ENCODE measurements around the gene ARPC5L. TPM values are rescaled to one million over a fixed set of nuclear protein-coding genes. Genes with fewer than 3 reads are reported as not detected.

Gene ARPC5L
- total and polyA plus RNA-seq, 2 of the 13 experiments (the other 11 are each of a cell fraction or from before 2014, with no cell fraction given) = 29.9 to 33.8 TPM

DNA sequence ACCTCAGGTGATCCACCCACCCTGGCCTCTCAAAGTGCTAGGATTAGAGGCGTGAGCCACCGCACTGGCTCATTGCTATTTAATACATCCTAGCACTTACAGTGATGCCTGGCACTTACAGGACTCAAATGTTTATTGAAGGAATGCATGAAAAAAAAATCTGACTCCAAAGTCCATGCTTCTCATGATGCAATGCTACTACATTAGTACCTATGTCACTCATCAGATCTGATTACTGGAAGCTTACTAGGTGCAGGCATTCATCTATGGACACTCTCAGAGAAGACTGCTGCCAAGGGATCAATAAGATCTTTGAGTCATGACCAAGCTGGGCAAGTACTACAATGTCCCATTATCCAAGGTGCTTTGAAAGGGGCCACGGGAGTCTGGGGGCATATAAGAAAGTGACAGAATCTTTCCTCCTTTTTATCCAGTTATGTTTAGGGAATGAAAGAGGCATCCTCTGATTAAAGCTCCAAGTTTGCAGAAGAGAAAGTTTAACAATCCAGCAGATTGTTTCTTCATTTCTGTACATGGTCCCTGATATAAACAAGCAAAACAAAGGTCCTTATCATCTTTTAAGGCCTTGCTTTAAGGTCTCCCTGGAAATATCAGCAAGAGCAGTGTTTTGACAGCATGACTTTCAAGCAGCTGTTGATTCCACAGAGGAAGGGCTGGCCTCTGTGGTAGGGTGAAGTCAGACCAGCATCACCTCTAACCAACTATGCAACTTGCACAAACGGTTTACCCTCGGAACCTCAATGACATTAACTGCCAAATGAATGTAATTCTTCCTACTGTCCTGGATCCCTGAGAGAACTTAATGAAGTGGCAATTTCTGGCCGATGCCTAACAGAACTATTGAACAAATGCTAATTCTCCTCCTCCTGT is 35.9 kb downstream of the ARPC5L start (continued):
- TF ChIP-seq, protein P1, sequence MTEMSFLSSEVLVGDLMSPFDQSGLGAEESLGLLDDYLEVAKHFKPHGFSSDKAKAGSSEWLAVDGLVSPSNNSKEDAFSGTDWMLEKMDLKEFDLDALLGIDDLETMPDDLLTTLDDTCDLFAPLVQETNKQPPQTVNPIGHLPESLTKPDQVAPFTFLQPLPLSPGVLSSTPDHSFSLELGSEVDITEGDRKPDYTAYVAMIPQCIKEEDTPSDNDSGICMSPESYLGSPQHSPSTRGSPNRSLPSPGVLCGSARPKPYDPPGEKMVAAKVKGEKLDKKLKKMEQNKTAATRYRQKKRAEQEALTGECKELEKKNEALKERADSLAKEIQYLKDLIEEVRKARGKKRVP (CRISPR knock-in tag; IDR thresholded peaks at IDR 0.05) = peak in 1 of 2 experiments; percentile 98; a peak in 2 of 4 replicates
- no peak for TF ChIP-seq ZFYVE20 (CRISPR knock-in tag; IDR thresholded peaks at IDR 0.05; ENCODE audit: borderline replicate concordance, low read depth)
- TF ChIP-seq HOXD1 (CRISPR knock-in tag; IDR thresholded peaks at IDR 0.05) = no peak
- peak; percentile 95 for TF ChIP-seq CEBPB (IDR thresholded peaks at IDR 0.05; ENCODE audit: borderline replicate concordance, low read depth, low read length)
- no peak for TF ChIP-seq ZNF7 (CRISPR knock-in tag; IDR thresholded peaks at IDR 0.05)
- TF ChIP-seq RFX1 (IDR thresholded peaks at IDR 0.05) = no peak
- TF ChIP-seq, protein P2, sequence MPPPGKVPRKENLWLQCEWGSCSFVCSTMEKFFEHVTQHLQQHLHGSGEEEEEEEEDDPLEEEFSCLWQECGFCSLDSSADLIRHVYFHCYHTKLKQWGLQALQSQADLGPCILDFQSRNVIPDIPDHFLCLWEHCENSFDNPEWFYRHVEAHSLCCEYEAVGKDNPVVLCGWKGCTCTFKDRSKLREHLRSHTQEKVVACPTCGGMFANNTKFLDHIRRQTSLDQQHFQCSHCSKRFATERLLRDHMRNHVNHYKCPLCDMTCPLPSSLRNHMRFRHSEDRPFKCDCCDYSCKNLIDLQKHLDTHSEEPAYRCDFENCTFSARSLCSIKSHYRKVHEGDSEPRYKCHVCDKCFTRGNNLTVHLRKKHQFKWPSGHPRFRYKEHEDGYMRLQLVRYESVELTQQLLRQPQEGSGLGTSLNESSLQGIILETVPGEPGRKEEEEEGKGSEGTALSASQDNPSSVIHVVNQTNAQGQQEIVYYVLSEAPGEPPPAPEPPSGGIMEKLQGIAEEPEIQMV (CRISPR knock-in tag; IDR thresholded peaks at IDR 0.05; ENCODE audit: low read depth) = no peak
- TF ChIP-seq, protein P3, sequence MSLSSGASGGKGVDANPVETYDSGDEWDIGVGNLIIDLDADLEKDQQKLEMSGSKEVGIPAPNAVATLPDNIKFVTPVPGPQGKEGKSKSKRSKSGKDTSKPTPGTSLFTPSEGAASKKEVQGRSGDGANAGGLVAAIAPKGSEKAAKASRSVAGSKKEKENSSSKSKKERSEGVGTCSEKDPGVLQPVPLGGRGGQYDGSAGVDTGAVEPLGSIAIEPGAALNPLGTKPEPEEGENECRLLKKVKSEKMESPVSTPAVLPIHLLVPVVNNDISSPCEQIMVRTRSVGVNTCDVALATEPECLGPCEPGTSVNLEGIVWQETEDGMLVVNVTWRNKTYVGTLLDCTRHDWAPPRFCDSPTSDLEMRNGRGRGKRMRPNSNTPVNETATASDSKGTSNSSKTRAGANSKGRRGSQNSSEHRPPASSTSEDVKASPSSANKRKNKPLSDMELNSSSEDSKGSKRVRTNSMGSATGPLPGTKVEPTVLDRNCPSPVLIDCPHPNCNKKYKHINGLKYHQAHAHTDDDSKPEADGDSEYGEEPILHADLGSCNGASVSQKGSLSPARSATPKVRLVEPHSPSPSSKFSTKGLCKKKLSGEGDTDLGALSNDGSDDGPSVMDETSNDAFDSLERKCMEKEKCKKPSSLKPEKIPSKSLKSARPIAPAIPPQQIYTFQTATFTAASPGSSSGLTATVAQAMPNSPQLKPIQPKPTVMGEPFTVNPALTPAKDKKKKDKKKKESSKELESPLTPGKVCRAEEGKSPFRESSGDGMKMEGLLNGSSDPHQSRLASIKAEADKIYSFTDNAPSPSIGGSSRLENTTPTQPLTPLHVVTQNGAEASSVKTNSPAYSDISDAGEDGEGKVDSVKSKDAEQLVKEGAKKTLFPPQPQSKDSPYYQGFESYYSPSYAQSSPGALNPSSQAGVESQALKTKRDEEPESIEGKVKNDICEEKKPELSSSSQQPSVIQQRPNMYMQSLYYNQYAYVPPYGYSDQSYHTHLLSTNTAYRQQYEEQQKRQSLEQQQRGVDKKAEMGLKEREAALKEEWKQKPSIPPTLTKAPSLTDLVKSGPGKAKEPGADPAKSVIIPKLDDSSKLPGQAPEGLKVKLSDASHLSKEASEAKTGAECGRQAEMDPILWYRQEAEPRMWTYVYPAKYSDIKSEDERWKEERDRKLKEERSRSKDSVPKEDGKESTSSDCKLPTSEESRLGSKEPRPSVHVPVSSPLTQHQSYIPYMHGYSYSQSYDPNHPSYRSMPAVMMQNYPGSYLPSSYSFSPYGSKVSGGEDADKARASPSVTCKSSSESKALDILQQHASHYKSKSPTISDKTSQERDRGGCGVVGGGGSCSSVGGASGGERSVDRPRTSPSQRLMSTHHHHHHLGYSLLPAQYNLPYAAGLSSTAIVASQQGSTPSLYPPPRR (CRISPR knock-in tag; IDR thresholded peaks at IDR 0.05; ENCODE audit: borderline replicate concordance) = no peak
- TF ChIP-seq ZNF446 (CRISPR knock-in tag; IDR thresholded peaks at IDR 0.05) = no peak
- TF ChIP-seq, protein P4, sequence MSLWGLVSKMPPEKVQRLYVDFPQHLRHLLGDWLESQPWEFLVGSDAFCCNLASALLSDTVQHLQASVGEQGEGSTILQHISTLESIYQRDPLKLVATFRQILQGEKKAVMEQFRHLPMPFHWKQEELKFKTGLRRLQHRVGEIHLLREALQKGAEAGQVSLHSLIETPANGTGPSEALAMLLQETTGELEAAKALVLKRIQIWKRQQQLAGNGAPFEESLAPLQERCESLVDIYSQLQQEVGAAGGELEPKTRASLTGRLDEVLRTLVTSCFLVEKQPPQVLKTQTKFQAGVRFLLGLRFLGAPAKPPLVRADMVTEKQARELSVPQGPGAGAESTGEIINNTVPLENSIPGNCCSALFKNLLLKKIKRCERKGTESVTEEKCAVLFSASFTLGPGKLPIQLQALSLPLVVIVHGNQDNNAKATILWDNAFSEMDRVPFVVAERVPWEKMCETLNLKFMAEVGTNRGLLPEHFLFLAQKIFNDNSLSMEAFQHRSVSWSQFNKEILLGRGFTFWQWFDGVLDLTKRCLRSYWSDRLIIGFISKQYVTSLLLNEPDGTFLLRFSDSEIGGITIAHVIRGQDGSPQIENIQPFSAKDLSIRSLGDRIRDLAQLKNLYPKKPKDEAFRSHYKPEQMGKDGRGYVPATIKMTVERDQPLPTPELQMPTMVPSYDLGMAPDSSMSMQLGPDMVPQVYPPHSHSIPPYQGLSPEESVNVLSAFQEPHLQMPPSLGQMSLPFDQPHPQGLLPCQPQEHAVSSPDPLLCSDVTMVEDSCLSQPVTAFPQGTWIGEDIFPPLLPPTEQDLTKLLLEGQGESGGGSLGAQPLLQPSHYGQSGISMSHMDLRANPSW (CRISPR knock-in tag; IDR thresholded peaks at IDR 0.05; ENCODE audit: borderline replicate concordance) = no peak
- TF ChIP-seq JUND (CRISPR knock-in tag; IDR thresholded peaks at IDR 0.05) = 0 out of 2 replicates have a peak, but pooled peaks have one; percentile 31
- peak; percentile 49; the same call in 1 of the 2 replicates for TF ChIP-seq ISL2 (CRISPR knock-in tag; IDR thresholded peaks at IDR 0.05)
- TF ChIP-seq ZNF337 (CRISPR knock-in tag; IDR thresholded peaks at IDR 0.05; ENCODE audit: borderline replicate concordance, low read depth) = peak; percentile 52; the same call in 1 of the 2 replicates
